Keratinocyte (primary cell): Measurements from ENCODE around the gene TBC1D30. TPM values are rescaled to one million over a fixed set of nuclear protein-coding genes. Genes with fewer than 3 reads are reported as not detected.
"Not testable (repeated sequence)": the region's sequence is repeated elsewhere in the genome, so short reads cannot be mapped to it uniquely, and the experiment has no call there.

ENCODE experiments used
- DNase-seq: peaks from one replicate; pipeline ENCODE4 v3.0.0-alpha.2; 2011; ENCODE audit warnings: low read depth, missing footprints, low spot score
- FAIRE-seq: peaks from 2 replicates; lab custom pipeline; 2011; peaks lifted over from hg19 to GRCh38; lab: Jason Lieb, UNC
- H2AFZ ChIP-seq: 2 replicates; pipeline ENCODE4 v1.6.0; 2012; ENCODE audit warnings: low read length, control low read depth, inconsistent platforms; ENCODE audit not compliant: control insufficient read depth
- H3K27ac ChIP-seq: 2 replicates; pipeline ENCODE4 v1.5.1; 2011; ENCODE audit warnings: low read length; ENCODE audit not compliant: control insufficient read depth, insufficient read depth
- H3K27me3 ChIP-seq: 3 replicates; pipeline ENCODE4 v1.6.0; 2011; ENCODE audit warnings: low read length; ENCODE audit not compliant: control insufficient read depth, insufficient read depth; ENCODE audit errors: extremely low read depth
- H3K36me3 ChIP-seq, 2 experiments: 2 replicates in 1 of 2; 3 replicates in 1 of 2; pipeline ENCODE4 v1.5.1; 2011; ENCODE audit warnings: low read length in 2 of 2, mild to moderate bottlenecking in 1 of 2; ENCODE audit not compliant: control insufficient read depth in 2 of 2, insufficient read depth in 2 of 2; ENCODE audit errors: extremely low read depth in 1 of 2
- H3K4me1 ChIP-seq: 3 replicates; pipeline ENCODE4 v1.5.1; 2011; ENCODE audit warnings: low read length; ENCODE audit not compliant: control insufficient read depth, insufficient read depth; ENCODE audit errors: extremely low read depth
- H3K4me2 ChIP-seq: 3 replicates; pipeline ENCODE4 v1.6.0; 2011; ENCODE audit warnings: low read depth, low read length; ENCODE audit not compliant: control insufficient read depth, insufficient read depth; ENCODE audit errors: extremely low read depth
- H3K4me3 ChIP-seq, 3 experiments: fragments of 200-600 bp in 1 of 3; sonication (generic) in 1 of 3; 2 replicates in 2 of 3; 3 replicates in 1 of 3; pipeline ENCODE4 v1.5.1; 2011 to 2016; ENCODE audit warnings: low read length in 3 of 3, mild to moderate bottlenecking in 3 of 3, control low read depth in 2 of 3, inconsistent platforms in 1 of 3, low read depth in 1 of 3, mixed read lengths in 1 of 3, mixed run types in 1 of 3, moderate library complexity in 1 of 3; ENCODE audit not compliant: control insufficient read depth in 2 of 3, insufficient read depth in 2 of 3; ENCODE audit errors: extremely low read depth in 1 of 3
- H3K79me2 ChIP-seq: 2 replicates; pipeline ENCODE4 v1.6.0; 2012; ENCODE audit warnings: low read length; ENCODE audit not compliant: control insufficient read depth, insufficient read depth
- H3K9ac ChIP-seq: 3 replicates; pipeline ENCODE4 v1.6.0; 2011; ENCODE audit warnings: low read length; ENCODE audit not compliant: control insufficient read depth, insufficient read depth; ENCODE audit errors: extremely low read depth
- H3K9me1 ChIP-seq: 3 replicates; pipeline ENCODE4 v1.6.0; 2011; ENCODE audit warnings: low read length; ENCODE audit not compliant: control insufficient read depth, insufficient read depth; ENCODE audit errors: extremely low read depth
- H3K9me3 ChIP-seq: 2 replicates; pipeline ENCODE4 v1.5.1; 2012; ENCODE audit warnings: low read depth, low read length; ENCODE audit not compliant: control insufficient read depth
- H4K20me1 ChIP-seq: 3 replicates; pipeline ENCODE4 v1.6.0; 2011; ENCODE audit warnings: low read length; ENCODE audit not compliant: control insufficient read depth, insufficient read depth; ENCODE audit errors: extremely low read depth
- CTCF ChIP-seq, 3 experiments: IDR thresholded peaks in 1 of 3; conservative IDR thresholded peaks in 1 of 3; optimal IDR thresholded peaks in 1 of 3; 2 replicates in 2 of 3; 3 replicates in 1 of 3; pipeline versions ENCODE3 to v1.5.1; 2011; ENCODE audit warnings: low read length in 3 of 3, mild to moderate bottlenecking in 3 of 3, moderate library complexity in 2 of 3, control low read depth in 1 of 3, inconsistent platforms in 1 of 3; ENCODE audit not compliant: insufficient read depth in 2 of 3; ENCODE audit errors: extremely low read depth in 1 of 3
- EZH2 ChIP-seq: IDR thresholded peaks from one replicate; pipeline ENCODE4 v1.6.1; 2012; ENCODE audit warnings: inconsistent platforms, mild to moderate bottlenecking, low read length, moderate library complexity
- dilution Hi-C: fragments of 300-500 bp; cut with MboI; formaldehyde crosslinking; loops from one replicate; pipeline ENCODE4 v1.7.0; 2020; ENCODE audit warnings: low sequenced_read_pairs; ENCODE audit not compliant: extremely low pct_ligation_motif_present
- polyA plus RNA-seq, 5 experiments: library from polyadenylated mRNA; depleted of rRNA in 3 of 5; stranded (reverse) in 3 of 5; stranded (forward) in 1 of 5; unstranded in 1 of 5; fragments of >200 nt; gene quantifications; 1 replicate in 1 of 5; 2 replicates in 3 of 5; 3 replicates in 1 of 5; pipeline versions ENCODE4 v1.2.1 to v1.2.3, GENCODE V29; 2011 to 2012; ENCODE audit warnings: missing spikeins in 2 of 5, low read depth in 1 of 5, low replicate concordance in 1 of 5

Gene TBC1D30
- polyA plus RNA-seq, 1 donor (not counting 4 experiments of a cell fraction or from before 2014, with no cell fraction given), result 0.50 TPM

- Histone ChIP-seq H3K27ac (no peak overlapping the region), H3K4me3 (no peak overlapping the region), H3K36me3 (no peaks in the 10 kb centered on the region), H2AFZ (no peak overlapping the region), H3K9ac (no peak overlapping the region), H4K20me1 (no peaks in the 10 kb centered on the region), H3K9me1 (no peaks in the 10 kb centered on the region), H3K4me1 (no peaks in the 10 kb centered on the region), H3K4me2 (no peak overlapping the region), H3K27me3 (no peaks in the 10 kb centered on the region), H3K9me3 (no peaks in the 10 kb centered on the region), H3K79me2 (no peaks in the 10 kb centered on the region)
- dilution Hi-C loops, result no loop called here
- FAIRE-seq (no peak), DNase-seq (no peak)
- TF ChIP-seq EZH2 (no peak), CTCF (optimal IDR thresholded peaks at IDR 0.05 in 1 of 3, IDR thresholded peaks at IDR 0.05 in 1 of 3, conservative IDR thresholded peaks at IDR 0.05 in 1 of 3; ENCODE audit: extremely low read depth in 1 of 3, insufficient read depth in 2 of 3, low read length in 3 of 3) (no peak)
Measured at GRCh38 chr12:64840949-64841717, 16.7 kb downstream of the TBC1D30 start.

- H3K4me2 ChIP-seq, H3K9me3 ChIP-seq, H4K20me1 ChIP-seq, H3K27me3 ChIP-seq, H3K79me2 ChIP-seq, H3K4me1 ChIP-seq, H3K9me1 ChIP-seq, dilution Hi-C loops, H3K36me3 ChIP-seq, H2AFZ ChIP-seq, FAIRE-seq, H3K4me3 ChIP-seq, H3K27ac ChIP-seq, DNase-seq, H3K9ac ChIP-seq: not testable (repeated sequence)
Measured at GRCh38 chr12:64848409-64848808, 24.0 kb downstream of the TBC1D30 start.
